Mucosa of descending colon (tissue), 3 donors: ENCODE measurements around the gene NEURL4. TPM values are rescaled to one million over a fixed set of nuclear protein-coding genes. Genes with fewer than 3 reads are reported as not detected.
A peak's percentile ranks its signal among the peaks of the same experiment; 100 is the strongest.

Source experiments
- ATAC-seq: fragments of 200-7000 bp; cut with Tn5 transposase; one replicate; pipeline ENCODE4 v1.9.1; 2020; ENCODE audit warnings: mild to moderate bottlenecking, moderate library complexity
- DNase-seq, 3 donors: peaks; one replicate each; pipeline ENCODE4 v3.0.0-alpha.2; 2020
- H3K36me3 ChIP-seq: fragments of 200-600 bp; one replicate; pipeline ENCODE4 v1.8.0; 2021; ENCODE audit warnings: low read depth, mild to moderate bottlenecking
- H3K4me1 ChIP-seq: fragments of 200-600 bp; one replicate; pipeline ENCODE4 v1.8.0; 2021; ENCODE audit warnings: low read depth, mild to moderate bottlenecking
- H3K4me3 ChIP-seq: fragments of 200-600 bp; one replicate; pipeline ENCODE4 v1.8.0; 2021; ENCODE audit warnings: mild to moderate bottlenecking
- H3K9me3 ChIP-seq: fragments of 200-600 bp; one replicate; pipeline ENCODE4 v1.8.0; 2021; ENCODE audit warnings: mild to moderate bottlenecking
- intact Hi-C, 2 donors: fragments of 100-400 bp; cut with DNase I in 1 of 2; cut with micrococcal nuclease in 1 of 2; formaldehyde crosslinking; loops; one replicate each; pipeline versions ENCODE4 v1.11.0 to v1.11.1; 2022; cut with DNase I, micrococcal nuclease
- total RNA-seq, 3 donors: library from RNA; stranded (reverse); fragmentation: NEBNext Ultra II Directional in 2 of 3; extraction: Animal tissue kit (Norgen Biotek cat#: 25700) in 2 of 3; gene quantifications; one replicate each; pipeline versions ENCODE4 v1.2.1 to v1.2.4, GENCODE V29; 2021 to 2023
- TF ChIP-seq, protein P1 (sequence below): fragments of 200-600 bp; IDR thresholded peaks from one replicate; pipeline ENCODE4 v1.8.0; 2022; ENCODE audit warnings: antibody characterized with exemption, mild to moderate bottlenecking
- donor health status: DM: no; HTN: no; CAD: no; lungs with moderate emphysema.
- donor health status: DM: no; HTN: no; CAD: no.
- donor health status: DM: no; HTN: yes; CAD: no.

The NEURL4 gene
- total RNA-seq, 3 donors from 2014 or later = 39.0 to 59.1 (median 44.9) TPM

DNA sequence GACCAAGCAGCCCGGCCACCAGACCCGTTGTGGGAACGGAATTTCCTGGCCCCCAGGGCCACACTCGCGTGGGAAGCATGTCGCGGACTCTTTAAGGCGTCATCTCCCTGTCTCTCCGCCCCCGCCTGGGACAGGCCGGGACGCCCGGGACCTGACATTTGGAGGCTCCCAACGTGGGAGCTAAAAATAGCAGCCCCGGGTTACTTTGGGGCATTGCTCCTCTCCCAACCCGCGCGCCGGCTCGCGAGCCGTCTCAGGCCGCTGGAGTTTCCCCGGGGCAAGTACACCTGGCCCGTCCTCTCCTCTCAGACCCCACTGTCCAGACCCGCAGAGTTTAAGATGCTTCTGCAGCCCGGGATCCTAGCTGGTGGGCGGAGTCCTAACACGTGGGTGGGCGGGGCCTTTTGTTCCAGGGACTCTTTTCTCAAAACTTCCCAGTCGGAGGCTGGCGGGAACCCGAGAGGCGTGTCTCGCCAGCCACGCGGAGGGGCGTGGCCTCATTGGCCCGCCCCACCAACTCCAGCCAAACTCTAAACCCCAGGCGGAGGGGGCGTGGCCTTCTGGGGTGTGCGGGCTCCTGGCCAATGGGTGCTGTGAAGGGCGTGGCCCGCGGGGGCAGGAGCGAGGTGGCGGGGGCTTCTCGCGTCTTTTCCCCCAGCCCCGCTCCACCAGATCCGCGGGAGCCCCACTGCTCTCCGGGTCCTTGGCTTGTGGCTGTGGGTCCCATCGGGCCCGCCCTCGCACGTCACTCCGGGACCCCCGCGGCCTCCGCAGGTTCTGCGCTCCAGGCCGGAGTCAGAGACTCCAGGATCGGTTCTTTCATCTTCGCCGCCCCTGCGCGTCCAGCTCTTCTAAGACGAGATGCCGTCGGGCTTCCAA is 47.8 kb downstream of the NEURL4 start, which contains the start of gene SLC2A4:
SLC2A4 (plus strand) TSS at position 645 of the 879 bp plus-strand sequence; CDS start at position 862, 217 bp downstream.
- Histone ChIP-seq H3K9me3 (no peaks in the 10 kb centered on the region), H3K4me1 (peaks cover 27% of the 10 kb centered on the region), H3K36me3 (no peaks in the 10 kb centered on the region), H3K4me3 (peak within 1 kb of the TSS; percentile 9)
- intact Hi-C loops = no loop called here
- DNase-seq (peak; percentile 96 to 99 (median 98)), ATAC-seq (peak; percentile 90)
- TF ChIP-seq, protein P1, sequence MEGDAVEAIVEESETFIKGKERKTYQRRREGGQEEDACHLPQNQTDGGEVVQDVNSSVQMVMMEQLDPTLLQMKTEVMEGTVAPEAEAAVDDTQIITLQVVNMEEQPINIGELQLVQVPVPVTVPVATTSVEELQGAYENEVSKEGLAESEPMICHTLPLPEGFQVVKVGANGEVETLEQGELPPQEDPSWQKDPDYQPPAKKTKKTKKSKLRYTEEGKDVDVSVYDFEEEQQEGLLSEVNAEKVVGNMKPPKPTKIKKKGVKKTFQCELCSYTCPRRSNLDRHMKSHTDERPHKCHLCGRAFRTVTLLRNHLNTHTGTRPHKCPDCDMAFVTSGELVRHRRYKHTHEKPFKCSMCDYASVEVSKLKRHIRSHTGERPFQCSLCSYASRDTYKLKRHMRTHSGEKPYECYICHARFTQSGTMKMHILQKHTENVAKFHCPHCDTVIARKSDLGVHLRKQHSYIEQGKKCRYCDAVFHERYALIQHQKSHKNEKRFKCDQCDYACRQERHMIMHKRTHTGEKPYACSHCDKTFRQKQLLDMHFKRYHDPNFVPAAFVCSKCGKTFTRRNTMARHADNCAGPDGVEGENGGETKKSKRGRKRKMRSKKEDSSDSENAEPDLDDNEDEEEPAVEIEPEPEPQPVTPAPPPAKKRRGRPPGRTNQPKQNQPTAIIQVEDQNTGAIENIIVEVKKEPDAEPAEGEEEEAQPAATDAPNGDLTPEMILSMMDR = no peak

DNA sequence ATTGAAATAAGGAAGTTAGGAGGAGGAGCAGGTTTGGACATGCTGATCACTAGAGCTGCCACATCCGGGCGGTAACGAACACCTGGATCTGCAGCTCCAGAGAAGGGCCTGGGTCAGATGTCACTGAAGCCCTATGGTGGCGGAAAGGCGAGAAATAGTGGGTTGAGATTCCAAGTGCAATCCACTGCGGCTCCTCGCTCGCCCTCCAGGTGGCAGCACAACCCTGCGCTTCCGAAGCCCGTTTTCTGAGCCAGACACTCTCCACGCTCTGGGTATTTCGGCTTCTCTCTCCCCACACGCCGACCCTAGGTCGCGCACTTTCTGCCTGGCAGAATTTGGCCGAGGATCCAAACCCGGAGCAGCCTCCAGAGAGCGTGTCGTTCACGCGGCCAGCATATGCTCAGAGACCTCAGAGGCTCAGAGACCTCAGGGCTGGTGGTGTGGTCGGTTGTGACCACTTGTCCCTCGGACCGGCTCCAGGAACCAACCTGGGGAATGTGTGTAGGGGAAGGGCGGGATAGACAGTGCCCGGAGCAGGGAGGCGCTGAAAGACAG is 48.5 kb downstream of the NEURL4 start:
- intact Hi-C loops = no loop called here
- peaks cover 27% of the 10 kb centered on the region for H3K4me1 ChIP-seq

DNA sequence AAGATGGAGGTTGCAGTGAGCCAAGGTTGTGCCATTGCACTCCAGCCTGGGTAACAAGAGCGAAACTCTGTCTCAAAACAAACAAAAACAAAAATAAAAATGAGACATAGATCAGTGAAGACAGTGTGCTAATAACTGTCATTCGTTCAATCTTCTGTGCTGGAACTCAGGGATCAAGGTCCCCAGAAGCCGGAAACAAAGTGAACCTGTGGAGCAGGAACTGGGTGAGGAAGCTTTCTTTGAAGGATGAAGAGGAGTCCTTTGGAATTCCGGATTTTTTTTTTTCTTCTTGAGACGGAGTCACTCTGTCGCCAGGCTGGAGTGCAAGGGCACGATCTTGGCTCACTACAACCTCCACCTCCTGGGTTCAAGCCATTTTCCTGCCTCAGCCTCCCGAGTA is 49.7 kb downstream of the NEURL4 start:
- peak; percentile 41 for ATAC-seq
- intact Hi-C loops = loop anchor here in 1 of 2 donors (10.0 kb wide), 1 partner anchor 65 kb away; no protein-coding TSS in a partner anchor
- H3K4me1 ChIP-seq = peaks cover 27% of the 10 kb centered on the region
- TF ChIP-seq, protein P1 = no peak
- H3K9me3 ChIP-seq = no peaks in the 10 kb centered on the region
- no peak overlapping the region for H3K4me3 ChIP-seq
- peak in 1 of 3 donors; percentile 65 for DNase-seq
- H3K36me3 ChIP-seq = no peaks in the 10 kb centered on the region

More for the DNA sequence above, 48.5 kb downstream of the NEURL4 start:
- peak; percentile 86 to 93 (median 88) for DNase-seq
- ATAC-seq = peak; percentile 83
- TF ChIP-seq, protein P1 = peak; percentile 90
- peak overlapping the region; percentile 9 for H3K4me3 ChIP-seq
- H3K36me3 ChIP-seq = no peaks in the 10 kb centered on the region
- no peaks in the 10 kb centered on the region for H3K9me3 ChIP-seq

DNA sequence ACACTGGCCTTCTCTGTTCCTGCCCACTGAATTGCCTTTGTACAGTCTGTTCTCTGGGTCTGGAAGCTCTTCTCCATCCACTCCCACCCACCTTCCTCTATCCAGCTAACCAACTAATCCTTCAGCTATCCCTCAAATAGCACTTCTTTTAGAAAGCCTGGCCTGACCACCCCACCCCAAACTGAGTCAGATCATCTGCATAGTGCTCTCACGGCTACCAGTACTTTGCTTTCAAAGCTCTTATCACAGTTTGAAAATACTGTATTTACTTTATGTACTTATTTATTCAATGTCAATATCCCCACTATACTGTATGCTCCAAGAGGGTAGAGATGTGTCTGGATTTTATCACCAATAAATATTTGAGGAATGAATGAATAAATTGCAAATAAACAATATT is 62.4 kb downstream of the NEURL4 start:
- ATAC-seq (no peak), DNase-seq (no peak)
- Histone ChIP-seq H3K36me3 (no peaks in the 10 kb centered on the region), H3K4me1 (peaks cover 18% of the 10 kb centered on the region), H3K4me3 (no peak overlapping the region), H3K9me3 (no peaks in the 10 kb centered on the region)
- TF ChIP-seq, protein P1 = no peak
- intact Hi-C loops = no loop called here

Other genes with a start within 250 kb of the NEURL4 start
- 10 to 100 TPM in 1 of 3 donors, 1 to 10 TPM in 2; 3.1 to 15.1 (median 8.9) TPM for gene CLEC10A, start 249.1 kb downstream of the NEURL4 start, total RNA-seq
- under 1 TPM in 1 of 3 donors, not detected in 2; 0.96 TPM for gene ASGR2, start 214.5 kb downstream of the NEURL4 start, total RNA-seq
- gene ASGR1, start 150.0 kb downstream of the NEURL4 start, total RNA-seq = 1 to 10 TPM in 2 of 3 donors, under 1 TPM in 1; 0.35 to 1.6 (median 1.2) TPM
- gene DLG4, start 109.5 kb downstream of the NEURL4 start, total RNA-seq = 10 to 100 TPM in 1 of 3 donors, 1 to 10 TPM in 2; 4.1 to 34.5 (median 6.6) TPM
- gene ACADVL, start 109.4 kb downstream of the NEURL4 start, total RNA-seq = 1,000 to 10,000 TPM in 1 of 3 donors, 100 to 1,000 TPM in 2; 729 to 1,007 (median 804) TPM
- gene DVL2, start 94.8 kb downstream of the NEURL4 start, total RNA-seq = 10 to 100 TPM; 33.4 to 52.0 (median 36.0) TPM
- gene PHF23, start 89.9 kb downstream of the NEURL4 start, total RNA-seq = 10 to 100 TPM; 36.0 to 49.8 (median 36.8) TPM
- 100 to 1,000 TPM; 424 to 499 (median 484) TPM for gene GABARAP, start 86.9 kb downstream of the NEURL4 start, total RNA-seq
- gene CTDNEP1, start 77.6 kb downstream of the NEURL4 start, total RNA-seq = 100 to 1,000 TPM; 117 to 123 (median 117) TPM
- gene ELP5, start 77.1 kb downstream of the NEURL4 start, total RNA-seq = 10 to 100 TPM; 34.9 to 45.6 (median 42.2) TPM
- 1,000 to 10,000 TPM in 1 of 3 donors, 100 to 1,000 TPM in 2; 586 to 1,244 (median 934) TPM for gene CLDN7, start 66.9 kb downstream of the NEURL4 start, total RNA-seq
- 10 to 100 TPM in 1 of 3 donors, 1 to 10 TPM in 2; 5.3 to 78.2 (median 6.1) TPM for gene SLC2A4, start 47.6 kb downstream of the NEURL4 start, total RNA-seq
- gene YBX2, start 34.7 kb downstream of the NEURL4 start, total RNA-seq = 10 to 100 TPM; 17.9 to 71.4 (median 37.8) TPM
- 100 to 1,000 TPM; 281 to 492 (median 313) TPM for gene EIF5A, start 21.7 kb downstream of the NEURL4 start, total RNA-seq
- gene GPS2, start 14.0 kb downstream of the NEURL4 start, total RNA-seq = 10 to 100 TPM; 68.1 to 89.8 (median 83.2) TPM
- gene ACAP1, start 7.2 kb upstream of the NEURL4 start, total RNA-seq = 10 to 100 TPM in 2 of 3 donors, 1 to 10 TPM in 1; 9.2 to 16.5 (median 11.2) TPM
- 10 to 100 TPM in 1 of 3 donors, 1 to 10 TPM in 2; 8.2 to 10.3 (median 8.5) TPM for gene KCTD11, start 22.8 kb upstream of the NEURL4 start, total RNA-seq
- under 1 TPM in 1 of 3 donors, not detected in 2; 0.26 TPM for gene TMEM95, start 25.8 kb upstream of the NEURL4 start, total RNA-seq
- gene TNK1, start 51.8 kb upstream of the NEURL4 start, total RNA-seq = 10 to 100 TPM; 16.4 to 29.5 (median 20.7) TPM
- gene PLSCR3, start 65.2 kb upstream of the NEURL4 start, total RNA-seq = 10 to 100 TPM in 2 of 3 donors, 1 to 10 TPM in 1; 5.5 to 21.6 (median 16.4) TPM
- gene TMEM256, start 74.8 kb upstream of the NEURL4 start, total RNA-seq = 10 to 100 TPM; 51.9 to 85.1 (median 64.9) TPM
- 10 to 100 TPM in 1 of 3 donors, 1 to 10 TPM in 2; 2.9 to 38.0 (median 6.7) TPM for gene NLGN2, start 78.5 kb upstream of the NEURL4 start, total RNA-seq
- gene SPEM1, start 91.0 kb upstream of the NEURL4 start, total RNA-seq = not detected
- gene SPEM2, start 96.3 kb upstream of the NEURL4 start, total RNA-seq = not detected
- gene SPEM3, start 99.5 kb upstream of the NEURL4 start, total RNA-seq = not detected
- 10 to 100 TPM in 2 of 3 donors, 1 to 10 TPM in 1; 8.8 to 22.5 (median 16.4) TPM for gene TMEM102, start 106.1 kb upstream of the NEURL4 start, total RNA-seq
- 1 to 10 TPM; 1.4 to 3.0 (median 2.2) TPM for gene FGF11, start 110.2 kb upstream of the NEURL4 start, total RNA-seq
- gene CHRNB1, start 115.7 kb upstream of the NEURL4 start, total RNA-seq = 1 to 10 TPM; 6.0 to 8.3 (median 7.7) TPM
- 10 to 100 TPM; 16.6 to 93.9 (median 18.5) TPM for gene ZBTB4, start 150.3 kb upstream of the NEURL4 start, total RNA-seq
- gene SLC35G6, start 152.1 kb upstream of the NEURL4 start, total RNA-seq = not detected
- gene POLR2A, start 155.0 kb upstream of the NEURL4 start, total RNA-seq = 100 to 1,000 TPM; 101 to 124 (median 118) TPM
- gene TNFSF12, start 219.7 kb upstream of the NEURL4 start, total RNA-seq = 10 to 100 TPM; 11.6 to 69.4 (median 15.8) TPM
- 10 to 100 TPM; 41.0 to 74.6 (median 73.3) TPM for gene TNFSF13, start 229.4 kb upstream of the NEURL4 start, total RNA-seq
- gene SENP3, start 232.6 kb upstream of the NEURL4 start, total RNA-seq = 10 to 100 TPM; 27.9 to 60.2 (median 37.7) TPM